Activated T-cell treated with anti-CD3 and anti-CD28 coated beads for 1 hour (primary cell): Measurements from ENCODE around the gene ECM2.

Experiments used
- DNase-seq: peaks from one replicate; pipeline ENCODE4 v3.0.0-alpha.2; 2020; ENCODE audit warnings: low read depth

ECM2 gene

DNA sequence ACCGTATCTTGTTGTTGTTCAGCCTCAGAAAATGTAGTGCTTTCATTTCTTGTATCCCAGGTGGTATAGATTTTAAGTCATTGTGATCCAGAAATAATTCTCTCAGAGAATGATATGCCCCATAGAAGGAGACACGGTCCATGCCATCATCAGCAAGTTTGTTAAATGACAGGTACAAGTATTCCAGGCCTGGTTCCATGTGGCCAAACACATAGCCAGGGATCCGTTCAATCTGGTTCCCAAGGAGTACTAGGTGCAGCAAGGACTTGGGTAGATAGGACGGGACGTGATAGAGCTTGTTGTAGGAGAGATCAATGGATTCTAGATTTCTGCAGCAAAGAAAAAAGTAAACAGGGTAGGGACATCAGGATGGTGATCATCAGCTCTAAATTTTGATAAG is 35.1 kb downstream of the ECM2 start:
- DNase-seq, result no peak

DNA sequence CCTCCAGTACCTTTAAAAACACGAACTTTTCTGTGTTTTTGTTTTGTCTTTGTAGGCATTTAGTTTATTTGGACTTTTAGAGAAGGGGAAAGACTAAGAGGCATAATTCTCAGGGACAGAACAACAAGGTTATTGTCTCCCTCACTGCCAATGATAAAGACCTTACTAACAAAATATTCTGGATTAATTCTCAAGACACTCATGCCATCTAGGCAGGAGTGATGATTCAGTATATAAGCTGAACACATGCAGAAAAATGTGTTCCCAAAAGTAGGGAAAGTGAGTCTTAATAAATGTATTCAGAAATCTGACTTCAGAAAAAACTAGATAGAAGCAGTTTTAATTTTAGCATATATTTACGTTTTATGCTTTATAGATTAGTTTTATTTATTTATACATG is 36.1 kb downstream of the ECM2 start:
- no peak for DNase-seq

DNA sequence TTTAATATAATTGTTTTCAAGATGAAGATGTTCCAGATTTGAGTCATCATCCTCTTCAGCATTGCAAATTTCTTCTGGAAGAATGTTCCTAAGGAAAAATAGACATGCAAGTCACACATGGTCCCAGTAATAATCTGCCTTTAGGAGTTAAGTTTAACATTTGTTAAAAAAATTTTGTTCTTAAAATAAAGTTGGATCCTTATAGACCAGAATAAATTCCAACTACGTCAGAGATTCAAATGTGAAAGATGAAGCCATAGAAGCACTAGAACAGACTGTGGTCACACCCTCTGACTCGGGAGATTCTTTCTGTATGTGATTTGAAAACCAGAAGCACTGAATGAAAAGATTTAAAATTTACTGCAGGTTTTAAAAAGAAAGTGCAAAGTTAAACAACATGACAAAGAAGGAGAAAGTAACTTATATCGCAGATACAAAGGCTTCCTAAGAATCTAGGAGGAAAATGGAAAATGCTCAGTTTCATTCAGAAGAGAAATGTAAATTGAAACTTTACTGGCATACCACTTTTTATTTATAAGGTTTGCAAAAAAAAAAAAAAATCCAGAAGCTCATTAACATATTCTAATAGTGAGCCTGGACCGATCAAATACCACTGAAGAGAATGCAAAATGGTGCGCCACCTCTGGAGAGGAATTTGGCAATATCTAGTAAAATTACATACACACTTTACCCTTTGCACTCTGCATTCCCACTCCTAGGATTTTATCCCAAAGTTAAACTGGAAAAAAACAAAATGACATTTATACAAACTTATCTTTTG is 39.2 kb downstream of the ECM2 start:
- DNase-seq, result no peak

DNA sequence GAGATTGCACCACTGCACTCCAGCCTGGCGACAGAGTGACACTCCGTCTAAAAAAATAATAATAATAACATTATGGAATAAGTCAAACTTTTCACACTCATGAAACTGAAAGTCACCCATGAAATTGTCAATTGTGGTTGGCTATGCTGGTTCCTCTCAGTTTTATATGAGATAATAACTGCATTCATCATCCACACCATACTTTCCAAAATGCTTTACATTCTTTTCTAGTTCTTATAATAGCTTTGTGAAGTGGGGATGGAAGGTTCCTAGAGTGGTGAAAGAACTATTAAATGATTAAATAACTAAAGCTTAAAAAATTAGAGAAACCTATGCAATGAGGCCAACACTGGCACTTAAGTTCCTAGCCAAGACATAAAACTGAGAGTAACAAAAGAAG is 40.9 kb downstream of the ECM2 start:
- DNase-seq, result no peak

DNA sequence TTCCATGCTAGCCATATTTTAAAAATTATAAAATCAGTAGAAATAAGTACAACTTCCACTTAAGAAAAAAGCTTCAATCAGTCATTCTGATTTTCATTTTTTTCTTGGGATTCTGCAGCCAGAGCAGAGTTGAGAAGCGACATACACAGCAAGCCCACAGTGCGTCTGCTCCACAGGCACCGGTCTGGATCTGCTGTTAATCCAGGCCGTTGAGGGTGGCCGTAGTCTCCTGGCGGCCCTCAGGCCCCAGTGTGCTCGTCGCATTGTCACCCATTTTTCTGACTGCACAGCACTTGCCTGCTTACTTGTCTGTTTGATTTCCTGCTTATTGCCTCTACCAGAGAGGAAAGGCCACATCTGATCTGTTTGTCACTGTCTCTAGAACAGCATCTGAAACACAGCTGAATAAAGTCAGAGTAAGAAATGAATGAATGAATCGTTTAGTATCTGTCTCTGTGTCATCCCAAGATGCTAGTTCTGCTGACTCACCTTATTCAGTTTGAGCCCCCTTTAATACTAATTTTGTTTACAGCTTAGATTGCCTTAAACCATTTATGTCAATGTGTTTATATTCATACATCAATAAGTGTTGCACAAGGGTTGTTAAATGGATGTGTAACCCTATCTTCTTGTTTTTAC is 41.9 kb downstream of the ECM2 start:
- DNase-seq, result no peak

DNA sequence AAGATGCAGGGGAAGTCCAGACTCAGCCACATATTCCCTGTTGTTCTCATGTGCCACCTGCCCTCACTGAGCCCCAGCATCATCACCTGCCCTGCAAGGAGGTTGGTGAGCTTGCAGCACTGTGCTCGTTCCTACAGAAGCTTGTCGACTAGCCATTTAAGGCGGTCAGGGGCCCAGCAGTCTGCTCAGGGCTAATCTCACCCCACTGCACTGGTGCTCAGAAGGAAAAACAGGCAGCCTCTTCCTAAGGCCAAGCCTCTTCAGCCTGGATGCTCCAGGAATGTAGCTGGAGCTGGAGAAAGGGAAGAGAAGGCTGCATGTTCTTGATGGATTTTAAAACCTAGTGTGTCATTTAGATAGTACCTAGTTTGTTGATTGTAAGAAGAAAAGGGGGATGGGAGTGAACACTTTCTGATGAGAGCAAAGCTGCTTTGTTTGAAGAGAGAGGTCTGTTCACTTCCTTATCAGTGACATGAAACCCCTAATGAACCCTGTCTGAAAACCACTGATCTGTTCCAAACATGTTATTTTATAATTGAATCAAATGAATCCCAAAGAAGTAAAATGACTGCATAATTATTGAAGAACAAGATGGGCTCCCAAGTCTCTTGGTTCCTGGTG is 42.9 kb downstream of the ECM2 start:
- no peak for DNase-seq

DNA sequence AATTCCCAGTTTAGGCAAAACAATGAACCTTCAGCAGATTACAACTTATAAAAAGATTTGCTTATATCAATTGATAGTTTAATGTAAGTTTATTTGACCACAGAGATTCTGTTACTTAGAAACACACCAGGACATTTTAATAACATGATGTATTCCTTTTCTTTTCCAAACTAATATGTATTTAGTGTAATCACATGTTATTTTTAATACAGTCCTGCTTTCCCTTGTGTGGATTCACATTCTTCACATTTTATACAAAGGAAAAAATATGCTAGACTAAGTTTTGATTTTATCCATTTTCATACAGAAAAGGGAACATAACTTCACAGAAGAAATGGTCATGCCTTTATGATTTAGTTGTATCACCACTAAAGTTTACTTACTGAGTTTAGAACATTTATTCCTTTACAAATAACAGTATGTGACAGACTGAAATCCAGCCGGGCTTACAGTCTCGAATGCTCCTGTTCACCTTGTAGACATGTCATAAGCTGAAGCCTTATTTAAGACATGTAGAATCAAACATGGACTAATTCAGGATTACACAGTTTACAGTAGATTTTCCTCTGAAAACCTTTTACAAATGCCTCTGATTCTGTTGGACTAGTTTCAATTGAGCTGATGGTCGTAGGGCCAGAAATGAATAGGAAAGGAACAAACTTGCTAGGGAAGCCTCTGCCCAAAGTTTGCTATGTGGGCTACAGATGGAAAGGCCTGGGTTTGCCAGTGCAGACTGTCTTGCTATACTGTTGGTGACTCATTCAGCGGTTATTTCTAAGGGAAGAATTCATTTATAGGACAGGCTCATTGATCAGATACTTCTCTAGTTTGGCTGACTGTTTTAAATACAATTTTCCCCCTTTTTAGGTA is 46.9 kb downstream of the ECM2 start:
- DNase-seq, result no peak

DNA sequence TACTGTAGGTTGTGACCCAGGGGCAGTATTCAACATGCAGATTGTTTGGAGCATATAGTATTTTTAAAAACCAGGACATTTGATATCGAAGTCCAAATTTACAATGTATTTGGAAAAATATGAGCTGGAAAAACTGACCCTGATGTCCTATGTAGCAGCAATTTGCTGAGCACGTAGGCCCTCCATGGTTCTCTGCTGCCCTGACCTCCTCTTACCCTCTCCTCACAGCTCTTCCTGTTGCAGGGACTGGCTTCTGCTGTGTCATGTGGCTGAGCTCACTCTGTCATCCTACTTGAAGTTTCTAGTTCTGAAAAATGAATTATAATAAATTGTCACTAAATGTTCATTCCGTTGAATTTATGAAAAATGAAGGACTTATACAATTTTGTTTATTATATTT is 49.4 kb downstream of the ECM2 start:
- no peak for DNase-seq

DNA sequence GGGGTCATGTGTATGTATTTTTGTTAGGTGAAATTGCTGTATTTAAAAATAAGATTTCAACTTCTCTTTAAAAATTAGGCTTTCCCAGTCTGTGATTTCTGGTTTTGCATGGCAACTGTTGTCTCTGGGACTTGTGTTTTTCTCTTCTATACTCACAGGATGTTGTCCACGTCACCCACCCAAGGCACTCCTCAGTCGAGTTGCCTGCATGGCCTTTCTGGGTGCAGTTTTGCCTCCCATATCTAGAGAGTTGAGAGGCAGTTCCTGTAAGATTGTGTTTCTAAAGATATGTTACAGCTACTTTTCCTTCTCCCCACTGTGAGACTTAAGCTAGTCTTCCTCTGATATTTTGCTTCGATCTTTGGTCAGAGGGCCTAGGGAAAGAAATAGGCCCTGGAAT is 51.2 kb downstream of the ECM2 start:
- no peak for DNase-seq

DNA sequence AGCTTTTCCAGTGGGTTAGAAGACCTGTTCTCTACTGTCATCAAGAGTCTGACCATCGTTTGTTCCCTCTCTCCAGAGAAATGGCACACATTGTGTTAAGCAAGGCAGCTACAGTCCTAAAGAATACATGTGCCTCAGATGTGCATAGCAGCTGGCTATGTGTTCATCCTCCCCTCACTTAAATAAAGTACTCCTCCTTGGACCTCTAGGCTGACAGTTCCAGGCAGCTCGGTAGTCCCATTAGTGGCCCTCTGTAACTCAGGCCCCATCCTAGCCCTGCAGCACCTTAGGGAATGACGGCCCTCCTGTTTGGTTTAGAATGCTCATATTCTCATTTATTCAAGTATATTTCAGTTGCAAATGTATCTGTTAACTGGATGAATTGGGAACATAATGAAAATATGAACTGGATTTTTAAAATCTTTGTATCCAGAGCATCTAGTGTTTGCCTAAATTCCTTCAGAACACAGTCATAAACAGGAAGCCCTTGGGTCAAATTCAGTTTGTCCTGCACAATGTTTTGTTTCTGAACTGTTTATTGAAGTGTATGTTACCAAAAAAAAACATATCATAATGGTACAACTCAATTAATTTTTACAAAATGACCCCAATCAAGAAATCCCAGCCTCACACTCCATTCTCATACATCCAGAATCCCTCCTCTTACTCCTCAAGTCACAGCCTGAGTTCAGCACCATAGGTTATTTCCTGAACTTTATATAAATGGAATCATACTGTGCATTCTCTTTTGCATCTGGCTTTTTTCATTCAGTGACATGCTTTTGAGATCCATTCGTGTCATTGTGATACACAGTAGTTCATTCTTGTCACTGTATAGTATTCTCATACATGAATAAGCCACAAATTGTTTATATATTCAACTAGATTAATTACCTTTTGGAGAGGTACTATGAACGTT is 51.9 kb downstream of the ECM2 start:
- DNase-seq, result no peak

DNA sequence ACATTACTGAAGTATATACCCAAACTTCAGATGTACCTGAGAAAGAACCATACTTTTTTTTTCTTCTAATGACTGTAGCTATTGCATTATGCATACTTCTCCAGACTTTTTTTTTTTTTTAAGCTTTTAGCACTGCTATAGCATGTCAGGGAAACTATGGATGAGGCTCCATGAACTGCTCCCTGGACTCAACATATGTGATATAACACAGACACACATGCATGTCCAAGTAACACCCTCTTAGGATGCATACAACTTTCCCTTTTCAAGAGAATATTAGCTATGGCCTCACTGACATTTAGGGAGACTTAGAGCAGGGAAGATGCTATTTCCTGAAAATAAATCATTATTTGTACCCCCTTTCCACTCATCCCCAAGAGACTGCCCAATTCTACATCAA is 53.0 kb downstream of the ECM2 start:
- no peak for DNase-seq

DNA sequence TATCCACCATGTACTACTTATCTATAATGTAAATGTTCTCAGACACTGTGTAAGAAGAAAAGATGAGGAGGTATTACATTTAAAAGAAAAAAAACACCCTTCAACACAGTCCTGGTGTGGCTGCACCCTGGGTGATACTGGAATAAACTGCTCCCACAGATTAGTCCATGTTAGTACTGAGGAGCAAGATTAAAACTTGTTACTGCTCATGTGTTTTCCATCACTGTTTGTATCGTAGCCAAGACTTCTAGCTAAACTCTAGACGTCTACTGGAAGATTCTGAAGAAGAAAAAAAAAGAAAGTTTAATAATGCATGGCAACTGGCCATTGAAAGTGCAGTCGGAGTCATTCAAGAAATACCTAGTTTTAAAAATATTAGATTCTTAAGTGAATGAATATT is 53.5 kb downstream of the ECM2 start, which contains the start of gene ASPN:
Gene ASPN (minus strand): TSS at position 178 of the 400 bp plus-strand sequence.
- DNase-seq, result no peak

DNA sequence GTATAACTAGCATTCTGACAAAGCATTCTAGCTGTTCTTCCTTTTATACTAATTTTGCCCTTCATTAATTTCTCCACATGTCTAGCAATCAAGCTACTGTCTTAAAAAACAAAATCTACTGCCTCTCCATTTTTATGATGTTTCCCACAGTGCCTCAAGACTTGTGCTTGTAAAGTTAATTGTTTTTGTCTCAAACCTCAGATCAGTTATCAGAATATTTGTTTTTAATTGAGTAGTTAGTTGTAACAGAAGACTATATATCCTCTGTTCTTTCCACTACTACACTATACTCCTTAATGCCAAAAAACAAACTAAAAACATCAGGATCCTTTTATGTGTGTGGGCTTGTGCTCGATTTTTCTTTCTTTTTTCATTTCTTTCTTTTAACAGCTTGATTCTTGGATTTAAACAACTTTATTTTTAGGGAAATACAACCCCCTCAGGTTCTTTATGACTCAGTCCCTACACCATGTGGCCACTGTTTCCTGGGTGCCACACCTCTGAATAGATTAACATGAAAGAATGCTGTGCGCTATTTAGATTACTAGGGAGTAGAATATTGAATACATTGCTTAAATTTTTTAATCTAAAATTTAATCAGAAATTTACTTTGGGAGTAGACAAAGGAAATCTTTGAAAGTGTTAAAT is 54.7 kb downstream of the ECM2 start:
- DNase-seq, result no peak

DNA sequence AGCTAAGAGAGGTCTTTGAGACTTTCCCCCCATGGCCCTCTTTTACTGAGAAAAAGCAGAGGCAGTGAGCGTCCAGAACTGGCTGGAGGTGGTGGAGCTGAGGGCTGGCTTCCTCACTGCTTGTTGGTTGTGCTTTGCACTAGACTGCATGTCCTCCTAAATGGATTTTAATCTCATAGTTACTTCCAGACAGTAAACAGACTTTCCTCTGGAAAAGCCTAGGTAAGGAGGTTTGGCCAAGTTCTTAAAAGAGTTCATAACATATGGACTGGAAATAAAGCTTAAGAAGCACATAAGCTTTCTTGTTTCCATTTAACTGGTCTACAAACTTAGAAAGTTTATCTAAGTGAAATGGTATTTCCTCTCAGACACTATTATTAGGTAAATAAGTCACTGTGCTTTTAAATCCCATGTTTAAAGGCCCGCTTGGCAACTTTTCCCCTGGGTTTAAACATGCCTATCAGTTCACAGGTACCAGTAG is 55.5 kb downstream of the ECM2 start:
- DNase-seq, result no peak

DNA sequence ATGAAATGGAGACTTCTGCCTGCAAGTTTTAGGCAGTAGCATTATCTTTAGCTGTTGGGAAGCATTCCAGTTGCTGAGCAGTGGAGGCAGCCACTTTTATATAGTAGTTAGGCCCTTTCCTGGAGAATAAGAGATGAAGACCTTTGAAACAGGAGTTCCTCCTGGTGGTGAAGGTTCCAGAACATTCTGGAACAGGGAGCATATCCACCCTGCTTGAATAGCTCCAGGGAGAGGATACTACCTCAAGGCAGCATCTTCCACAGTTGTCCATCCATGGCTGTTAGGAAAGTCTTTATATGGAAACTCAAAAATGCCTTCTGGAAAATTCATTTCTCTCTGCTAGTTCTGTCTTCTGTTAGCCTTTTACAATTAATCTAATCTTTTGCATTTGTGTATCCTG is 56.4 kb downstream of the ECM2 start:
- no peak for DNase-seq

DNA sequence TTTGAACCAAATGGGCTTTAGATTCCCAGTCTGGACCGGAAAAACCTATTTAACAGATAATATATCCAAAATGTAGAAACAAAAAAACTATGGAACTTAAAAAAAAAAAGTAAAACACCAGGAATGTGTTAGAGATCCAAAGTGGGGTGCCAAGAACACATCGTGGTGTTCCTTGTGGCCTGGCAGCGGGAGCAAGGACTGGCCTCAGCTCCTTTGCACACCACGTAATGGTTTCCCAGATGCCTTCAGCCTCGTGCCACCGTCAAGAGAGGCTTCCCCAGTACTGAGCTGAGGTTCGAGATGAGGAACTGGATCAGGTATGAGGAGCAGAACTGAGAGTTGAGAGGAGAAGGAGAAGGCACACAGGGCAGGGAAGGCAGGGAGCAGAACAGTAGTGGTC is 57.0 kb downstream of the ECM2 start:
- no peak for DNase-seq

DNA sequence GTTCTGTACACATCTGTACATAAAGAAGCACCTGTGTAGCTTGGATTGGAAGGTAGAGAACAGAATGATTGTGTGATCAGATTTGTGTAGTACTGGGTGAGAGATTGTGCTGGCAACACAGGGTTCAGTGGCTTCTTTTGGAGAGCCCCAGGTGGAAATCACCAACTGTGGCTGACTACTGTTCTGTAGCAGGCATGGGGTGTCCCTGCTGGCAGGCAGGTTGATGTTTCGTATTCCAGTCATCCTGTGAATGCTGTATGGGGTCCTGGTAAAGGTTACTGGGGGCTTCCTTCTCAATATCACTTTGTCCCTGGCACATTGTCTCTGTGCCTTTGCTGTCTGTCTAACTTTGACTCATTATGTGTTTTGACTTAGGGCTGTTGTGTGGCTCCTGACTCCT is 58.8 kb downstream of the ECM2 start:
- DNase-seq, result no peak

DNA sequence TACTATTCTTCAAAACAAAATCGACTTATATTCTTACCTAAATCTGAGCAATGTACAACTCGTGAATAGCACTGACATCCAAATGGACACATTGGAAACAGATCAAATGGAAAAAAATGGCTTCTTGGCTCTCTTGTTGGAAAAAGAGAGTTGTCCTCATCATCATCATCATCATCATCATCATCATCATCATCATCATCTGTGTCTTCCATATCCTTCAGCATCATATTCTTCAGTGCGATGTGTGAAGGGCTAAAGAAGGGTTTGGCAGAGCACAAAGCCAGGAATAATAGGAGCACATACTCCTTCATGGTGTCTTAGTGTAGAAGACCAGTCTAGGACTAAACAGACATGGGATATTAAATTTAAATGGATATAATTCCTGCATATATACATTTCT is 61.2 kb downstream of the ECM2 start:
- DNase-seq, result no peak

DNA sequence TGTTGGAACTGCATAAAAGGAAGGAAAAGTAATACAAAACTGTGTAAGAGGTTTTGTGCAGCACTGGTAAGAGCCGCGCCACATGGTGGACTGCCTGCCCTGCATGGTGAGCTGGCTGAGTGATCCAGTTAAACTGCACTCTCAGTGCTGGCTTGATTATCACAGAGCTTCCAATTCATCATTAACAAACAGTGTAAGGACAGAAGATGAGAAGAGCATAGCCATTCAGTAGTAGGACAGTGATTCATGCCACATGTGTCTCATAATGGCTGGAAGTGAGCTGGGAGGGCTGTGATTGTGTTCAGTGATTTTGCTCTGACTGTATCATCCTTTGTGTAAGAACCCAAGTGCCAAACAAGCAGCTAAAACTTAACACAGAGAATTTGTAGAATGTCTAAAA is 67.6 kb downstream of the ECM2 start:
- DNase-seq, result no peak

DNA sequence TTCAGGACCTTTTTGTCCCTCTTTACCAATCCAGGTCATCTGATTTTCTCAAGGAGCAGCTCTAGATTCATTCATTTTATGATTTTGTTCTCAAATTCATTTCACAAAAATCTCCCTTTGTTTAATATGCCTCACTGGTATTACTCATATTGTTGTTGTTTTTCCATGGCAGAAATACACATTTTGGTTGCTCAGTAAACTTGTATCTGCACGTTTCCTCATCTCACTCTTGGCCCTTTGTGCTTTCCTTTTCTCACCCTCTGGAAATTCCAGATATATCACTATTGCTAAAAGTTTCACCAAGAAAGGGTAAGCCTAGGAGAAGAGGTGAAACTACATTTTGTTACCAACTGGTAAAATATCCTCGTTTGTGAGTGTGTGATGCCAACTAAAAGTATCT is 68.3 kb downstream of the ECM2 start:
- no peak for DNase-seq

DNA sequence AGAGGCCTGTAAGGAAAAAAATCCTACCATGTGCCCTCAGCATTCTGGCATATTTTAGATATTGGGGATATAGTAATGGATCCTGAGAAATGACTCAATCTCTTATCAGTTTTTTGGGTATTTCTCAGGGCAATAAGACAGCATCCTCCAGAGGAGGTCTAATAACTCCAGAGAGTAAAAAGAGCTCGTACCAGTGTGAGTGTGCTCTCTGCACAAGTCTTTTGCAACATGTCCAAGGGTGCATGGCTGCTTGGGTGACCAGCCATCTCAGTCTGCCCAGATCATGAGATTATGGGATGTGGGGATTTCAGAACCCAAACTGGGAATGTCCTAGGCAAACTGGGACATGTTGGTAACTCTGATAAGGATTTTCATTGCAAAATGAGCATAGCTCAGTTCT is 68.7 kb downstream of the ECM2 start:
- no peak for DNase-seq
